WTC11 (cell line): ENCODE measurements around the gene BBS9. TPM values are rescaled to one million over a fixed set of nuclear protein-coding genes. Genes with fewer than 3 reads are reported as not detected.
A peak's percentile ranks its signal among the peaks of the same experiment; 100 is the strongest.

Source experiments
- ATAC-seq: fragments of 200-7000 bp; cut with Tn5 transposase; 2 replicates; pipeline ENCODE4 v1.10.0; 2021; ENCODE audit warnings: mild to moderate bottlenecking, moderate library complexity
- CTCF ChIA-PET: fragments of 300-600 bp; sonication (Branson Sonifier 250); formaldehyde crosslinking; loops from one replicate; lab custom pipeline; 2021; ENCODE audit warnings: antibody characterized with exemption; lab: Charles Lee
- POLR2A ChIA-PET: fragments of 350-600 bp; sonication (Branson Sonifier 250); formaldehyde crosslinking; loops from one replicate; lab custom pipeline; 2021; ENCODE audit warnings: antibody characterized with exemption; lab: Charles Lee
- DNase-seq: peaks from one replicate; pipeline ENCODE4 v3.0.0; 2021; ENCODE audit warnings: low spot score
- H3K27ac Mint-ChIP-seq: 2 replicates; pipeline ENCODE4 v1.8.0; 2021; ENCODE audit warnings: mixed read lengths
- H3K27me3 Mint-ChIP-seq: 2 replicates; pipeline ENCODE4 v1.8.0; 2021; ENCODE audit warnings: low read depth, mild to moderate bottlenecking, moderate library complexity, mixed read lengths
- H3K36me3 Mint-ChIP-seq: 2 replicates; pipeline ENCODE4 v1.8.0; 2021; ENCODE audit warnings: mixed read lengths
- H3K4me1 Mint-ChIP-seq: 2 replicates; pipeline ENCODE4 v1.8.0; 2022; ENCODE audit warnings: mixed read lengths
- H3K4me3 Mint-ChIP-seq: 2 replicates; pipeline ENCODE4 v1.8.0; 2021; ENCODE audit warnings: mild to moderate bottlenecking, moderate library complexity, mixed read lengths
- H3K9me3 Mint-ChIP-seq: 2 replicates; pipeline ENCODE4 v1.8.0; 2021; ENCODE audit warnings: mixed read lengths
- AR ChIP-seq: fragments of 250-450 bp; sonication (Bioruptor Pico); IDR thresholded peaks from 2 replicates; pipeline ENCODE4 v1.9.0; 2021; ENCODE audit warnings: mild to moderate bottlenecking
- CBFB ChIP-seq: sonication (generic); formaldehyde crosslinking; IDR thresholded peaks from 2 replicates; pipeline ENCODE4 v1.8.1; 2022; ENCODE audit warnings: mild to moderate bottlenecking, low read depth, missing genetic modification reagents
- E2F4 ChIP-seq: sonication (generic); formaldehyde crosslinking; IDR thresholded peaks from 2 replicates; pipeline ENCODE4 v1.8.1; 2022; ENCODE audit warnings: low read depth, mild to moderate bottlenecking, moderate library complexity, missing genetic modification reagents, borderline replicate concordance
- ETV6 ChIP-seq: sonication (generic); formaldehyde crosslinking; IDR thresholded peaks from 2 replicates; pipeline ENCODE4 v1.8.1; 2022; ENCODE audit warnings: mild to moderate bottlenecking, missing genetic modification reagents
- FOXK1 ChIP-seq: sonication (generic); formaldehyde crosslinking; IDR thresholded peaks from 2 replicates; pipeline ENCODE4 v1.8.0; 2022; ENCODE audit warnings: mild to moderate bottlenecking, moderate library complexity, missing genetic modification reagents
- GRHL2 ChIP-seq: fragments of 250-450 bp; sonication (Bioruptor Pico); IDR thresholded peaks from 2 replicates; pipeline ENCODE4 v1.8.0; 2022; ENCODE audit warnings: mild to moderate bottlenecking, moderate library complexity; ENCODE audit not compliant: insufficient replicate concordance, severe bottlenecking
- GTF2I ChIP-seq: fragments of 250-450 bp; sonication (Bioruptor Pico); conservative IDR thresholded peaks from 2 replicates; pipeline ENCODE4 v1.4.0; 2021; ENCODE audit warnings: mild to moderate bottlenecking
- HMGA2 ChIP-seq: fragments of 250-450 bp; sonication (Bioruptor Pico); IDR thresholded peaks from 2 replicates; pipeline ENCODE4 v1.4.0; 2021; ENCODE audit warnings: mild to moderate bottlenecking, moderate library complexity
- IRF2 ChIP-seq: sonication (generic); formaldehyde crosslinking; IDR thresholded peaks from 2 replicates; pipeline ENCODE4 v1.8.0; 2022; ENCODE audit warnings: low read depth, missing genetic modification reagents, borderline replicate concordance
- JAZF1 ChIP-seq: fragments of 250-450 bp; sonication (Bioruptor Pico); IDR thresholded peaks from 2 replicates; pipeline ENCODE4 v1.9.0; 2021; ENCODE audit warnings: moderate library complexity, mild to moderate bottlenecking, inconsistent platforms
- NFATC4 ChIP-seq: fragments of 250-450 bp; sonication (Bioruptor Pico); IDR thresholded peaks from 2 replicates; pipeline ENCODE4 v1.9.0; 2021; ENCODE audit warnings: mild to moderate bottlenecking
- PRDM15 ChIP-seq: sonication (generic); formaldehyde crosslinking; IDR thresholded peaks from 2 replicates; pipeline ENCODE4 v1.8.0; 2022; ENCODE audit warnings: missing genetic modification reagents
- SMAD3 ChIP-seq: sonication (generic); formaldehyde crosslinking; IDR thresholded peaks from 2 replicates; pipeline ENCODE4 v1.8.0; 2022; ENCODE audit warnings: missing genetic modification reagents, mild to moderate bottlenecking, borderline replicate concordance
- TCF7 ChIP-seq: sonication (generic); formaldehyde crosslinking; IDR thresholded peaks from 2 replicates; pipeline ENCODE4 v1.8.0; 2022; ENCODE audit warnings: mild to moderate bottlenecking, low read depth, missing genetic modification reagents, moderate library complexity
- TEAD1 ChIP-seq: sonication (generic); formaldehyde crosslinking; IDR thresholded peaks from 2 replicates; pipeline ENCODE4 v1.8.0; 2022; ENCODE audit warnings: mild to moderate bottlenecking, missing genetic modification reagents
- USF2 ChIP-seq: sonication (generic); formaldehyde crosslinking; IDR thresholded peaks from 2 replicates; pipeline ENCODE4 v1.8.1; 2023; ENCODE audit warnings: mild to moderate bottlenecking, missing genetic modification reagents, moderate library complexity
- ZNF219 ChIP-seq: sonication (generic); formaldehyde crosslinking; IDR thresholded peaks from 2 replicates; pipeline ENCODE4 v1.8.0; 2023; ENCODE audit warnings: missing genetic modification reagents, mild to moderate bottlenecking, borderline replicate concordance
- ZNF232 ChIP-seq: sonication (generic); formaldehyde crosslinking; IDR thresholded peaks from 2 replicates; pipeline ENCODE4 v1.8.0; 2022; ENCODE audit warnings: mild to moderate bottlenecking, missing genetic modification reagents
- ZNF281 ChIP-seq: sonication (generic); formaldehyde crosslinking; IDR thresholded peaks from 2 replicates; pipeline ENCODE4 v1.8.0; 2023; ENCODE audit warnings: mild to moderate bottlenecking, missing genetic modification reagents
- ZNF416 ChIP-seq: fragments of 250-450 bp; sonication (Bioruptor Pico); IDR thresholded peaks from 2 replicates; pipeline ENCODE4 v1.9.0; 2021; ENCODE audit warnings: mild to moderate bottlenecking, inconsistent platforms
- ZNF423 ChIP-seq: fragments of 250-450 bp; sonication (Bioruptor Pico); IDR thresholded peaks from 2 replicates; pipeline ENCODE4 v2.1.2; 2022; ENCODE audit warnings: mild to moderate bottlenecking, moderate library complexity
- ZNF512 ChIP-seq: sonication (generic); formaldehyde crosslinking; IDR thresholded peaks from 2 replicates; pipeline ENCODE4 v1.8.1; 2022; ENCODE audit warnings: missing genetic modification reagents, borderline replicate concordance
- total RNA-seq: library from RNA; stranded (reverse); gene quantifications from 3 replicates; pipeline ENCODE4 v1.2.3, GENCODE V29; 2021

BBS9 gene
- total RNA-seq, 1 experiment from 2014 or later, result 56.6 TPM

- TF ChIP-seq FOXK1 (CRISPR knock-in tag), result no peak
- no peak for TF ChIP-seq SMAD3 (CRISPR knock-in tag)
- no peak for TF ChIP-seq ZNF232 (CRISPR knock-in tag)
- TF ChIP-seq IRF2 (CRISPR knock-in tag), result no peak
- TF ChIP-seq TCF7 (CRISPR knock-in tag), result no peak
- TF ChIP-seq ZNF416, result no peak
- no peak for TF ChIP-seq ZNF219 (CRISPR knock-in tag)
- ATAC-seq (no peak), DNase-seq (no peak)
- Mint-ChIP-seq H3K27ac (no peak overlapping the region), H3K4me3 (no peak overlapping the region), H3K9me3 (peaks cover 5% of the 10 kb centered on the region), H3K4me1 (peaks cover 20% of the 10 kb centered on the region), H3K36me3 (peaks cover 14% of the 10 kb centered on the region), H3K27me3 (no peaks in the 10 kb centered on the region; the same call in 1 of the 2 replicates)
- ChIA-PET POLR2A (no interaction called here), CTCF (no interaction called here)
Measured at GRCh38 chr7:33529070-33529469, 399.7 kb downstream of the BBS9 start.

GRCh38 chr7:33530664-33531063, 401.3 kb downstream of the BBS9 start:
- CTCF ChIA-PET, result no interaction called here
- H3K27me3 Mint-ChIP-seq, result no peaks in the 10 kb centered on the region; the same call in 1 of the 2 replicates
- POLR2A ChIA-PET, result no interaction called here
- peaks cover 33% of the 10 kb centered on the region for H3K4me1 Mint-ChIP-seq
- no peak overlapping the region for H3K4me3 Mint-ChIP-seq
- peaks cover 13% of the 10 kb centered on the region; the same call in 1 of the 2 replicates for H3K36me3 Mint-ChIP-seq
- ATAC-seq, result no peak
- 0 out of 2 replicates have a peak overlapping the region, but pooled peaks have one; percentile 71 for H3K27ac Mint-ChIP-seq
- H3K9me3 Mint-ChIP-seq, result no peaks in the 10 kb centered on the region
- DNase-seq, result no peak
- TF ChIP-seq ZNF512 (no peak), GRHL2 (CRISPR knock-in tag) (no peak), TEAD1 (CRISPR knock-in tag) (no peak), ZNF423 (CRISPR knock-in tag) (no peak), HMGA2 (CRISPR knock-in tag) (no peak), PRDM15 (CRISPR knock-in tag) (no peak), ZNF281 (no peak), ETV6 (no peak), USF2 (CRISPR knock-in tag) (no peak), AR (CRISPR knock-in tag) (no peak), JAZF1 (CRISPR knock-in tag) (no peak), CBFB (CRISPR knock-in tag) (no peak), NFATC4 (no peak), GTF2I (no peak), E2F4 (no peak)
